ENCODE results near the gene MYO3B.

GRCh38 chr2:170573671-170574070 is 395.7 kb downstream of the MYO3B start:
- TF ChIP-seq EZH2 (IDR thresholded peaks at IDR 0.05; ENCODE audit: borderline replicate concordance, low read depth, low read length, poor library complexity, severe bottlenecking) (no peak), CTCF (conservative IDR thresholded peaks at IDR 0.05; ENCODE audit: low read depth, low read length) (no peak)
